ENCODE data around the gene XPNPEP1.

XPNPEP1 gene

GRCh38 chr10:109924087-109924486 is 776 bp upstream of the XPNPEP1 start:
- no peaks in the 10 kb centered on the region for H3K27me3 ChIP-seq (ENCODE audit: low read length)
- H3K79me2 ChIP-seq (ENCODE audit: insufficient read depth, low read length) = peaks cover 39% of the 10 kb centered on the region
- peaks cover 25% of the 10 kb centered on the region; the same call in 1 of the 2 replicates for H3F3A ChIP-seq (ENCODE audit: insufficient read depth)
- H4K20me1 ChIP-seq (ENCODE audit: low read depth, low read length) = no peaks in the 10 kb centered on the region
- no peaks in the 10 kb centered on the region for H3K9me3 ChIP-seq (ENCODE audit: insufficient read depth, low read length)
- H3K9ac ChIP-seq (ENCODE audit: low read length) = no peak overlapping the region; the same call in 1 of the 2 replicates
- H3K9me2 ChIP-seq (replicated peaks; ENCODE audit: insufficient read depth, low read length) = no peaks in the 10 kb centered on the region
- no peaks in the 10 kb centered on the region for H3K36me3 ChIP-seq (ENCODE audit: low read length)
- H2AFZ ChIP-seq (ENCODE audit: low read depth, low read length, severe bottlenecking) = peak overlapping the region; percentile 86
- no peak overlapping the region for H3K27ac ChIP-seq (ENCODE audit: low read depth, low read length)
- peak overlapping the region; percentile 57 for H3K4me2 ChIP-seq (ENCODE audit: low read depth, low read length, poor library complexity, severe bottlenecking)
- no peak overlapping the region for H3K4me3 ChIP-seq (ENCODE audit: insufficient read depth, low read length, poor library complexity, severe bottlenecking)
- TF ChIP-seq CTCF (IDR thresholded peaks at IDR 0.05; ENCODE audit: insufficient read depth, low read length, poor library complexity, severe bottlenecking) (no peak), EZH2phosphoT487 (conservative IDR thresholded peaks at IDR 0.05; ENCODE audit: low read length) (no peak)

GRCh38 chr10:109922358-109922975 is 844 bp downstream of the XPNPEP1 start:
- peak overlapping the region; percentile 96 for H3K4me2 ChIP-seq (ENCODE audit: low read depth, low read length, poor library complexity, severe bottlenecking)
- peaks cover 28% of the 10 kb centered on the region for H3F3A ChIP-seq (ENCODE audit: insufficient read depth)
- peak overlapping the region; percentile 81 for H2AFZ ChIP-seq (ENCODE audit: low read depth, low read length, severe bottlenecking)
- H3K4me3 ChIP-seq (ENCODE audit: insufficient read depth, low read length, poor library complexity, severe bottlenecking) = peak overlapping the region; percentile 79
- H3K27ac ChIP-seq (ENCODE audit: low read depth, low read length) = peak overlapping the region; percentile 64
- TF ChIP-seq EZH2phosphoT487 (conservative IDR thresholded peaks at IDR 0.05; ENCODE audit: low read length) (no peak), CTCF (IDR thresholded peaks at IDR 0.05; ENCODE audit: insufficient read depth, low read length, poor library complexity, severe bottlenecking) (no peak)
- peaks cover 55% of the 10 kb centered on the region for H3K79me2 ChIP-seq (ENCODE audit: insufficient read depth, low read length)
- H3K9me3 ChIP-seq (ENCODE audit: insufficient read depth, low read length) = no peaks in the 10 kb centered on the region
- peak overlapping the region; percentile 98 for H3K9ac ChIP-seq (ENCODE audit: low read length)
- no peaks in the 10 kb centered on the region for H4K20me1 ChIP-seq (ENCODE audit: low read depth, low read length)
- no peaks in the 10 kb centered on the region for H3K27me3 ChIP-seq (ENCODE audit: low read length)
- no peaks in the 10 kb centered on the region for H3K36me3 ChIP-seq (ENCODE audit: low read length)
- no peaks in the 10 kb centered on the region for H3K9me2 ChIP-seq (replicated peaks; ENCODE audit: insufficient read depth, low read length)

- H3K79me2 ChIP-seq (ENCODE audit: insufficient read depth, low read length) = peaks cover 80% of the 10 kb centered on the region
- no peak overlapping the region for H3K9ac ChIP-seq (ENCODE audit: low read length)
- peaks cover 42% of the 10 kb centered on the region for H3F3A ChIP-seq (ENCODE audit: insufficient read depth)
- H4K20me1 ChIP-seq (ENCODE audit: low read depth, low read length) = no peaks in the 10 kb centered on the region
- no peaks in the 10 kb centered on the region for H3K9me3 ChIP-seq (ENCODE audit: insufficient read depth, low read length)
- H2AFZ ChIP-seq (ENCODE audit: low read depth, low read length, severe bottlenecking) = no peak overlapping the region
- no peaks in the 10 kb centered on the region for H3K36me3 ChIP-seq (ENCODE audit: low read length)
- H3K9me2 ChIP-seq (replicated peaks; ENCODE audit: insufficient read depth, low read length) = no peaks in the 10 kb centered on the region
- no peak overlapping the region for H3K4me3 ChIP-seq (ENCODE audit: insufficient read depth, low read length, poor library complexity, severe bottlenecking)
- H3K27me3 ChIP-seq (ENCODE audit: low read length) = no peaks in the 10 kb centered on the region
- H3K27ac ChIP-seq (ENCODE audit: low read depth, low read length) = peak overlapping the region; percentile 15; the same call in 1 of the 2 replicates
- TF ChIP-seq EZH2phosphoT487 (conservative IDR thresholded peaks at IDR 0.05; ENCODE audit: low read length) = no peak
- TF ChIP-seq CTCF (IDR thresholded peaks at IDR 0.05; ENCODE audit: insufficient read depth, low read length, poor library complexity, severe bottlenecking) = no peak
- peak overlapping the region; percentile 96 for H3K4me2 ChIP-seq (ENCODE audit: low read depth, low read length, poor library complexity, severe bottlenecking)
Observed at GRCh38 chr10:109920016-109920415, 3.3 kb downstream of the XPNPEP1 start.

All from SU-DHL-6 (cell line).